ENCODE results near the gene MME. TPM values are rescaled to one million over a fixed set of nuclear protein-coding genes. Genes with fewer than 3 reads are reported as not detected.

The MME gene
- total and polyA plus RNA-seq, 2 of the 8 experiments (the other 6 are each of a cell fraction or from before 2014, with no cell fraction given) = 5.0 to 39.6 TPM

GRCh38 chr3:155078711-155079467, 1.2 kb upstream of the MME start:
- no peak overlapping the region for H4K91ac ChIP-seq (replicated peaks; ENCODE audit: insufficient read length, low read length)
- H3K4me1 ChIP-seq (replicated peaks in 1 of 4; ENCODE audit: control insufficient read depth in 3 of 4, insufficient read depth in 4 of 4, low read length in 3 of 4) = peaks cover 0 to 5% (median 1%) of the 10 kb centered on the region in 4 experiments; a peak in 3 of 7 replicates
- H3K4me3 ChIP-seq (ENCODE audit: extremely low read depth in 1 of 4, insufficient read depth in 2 of 4, low read depth in 3 of 4, low read length in 4 of 4) = peak overlapping the region; percentile 54 to 90 (median 84); a peak in 7 of 8 replicates
- H3K4me2 ChIP-seq (ENCODE audit: insufficient read depth in 1 of 2, low read depth in 2 of 2, low read length in 2 of 2) = peak overlapping the region; percentile 90 to 98
- H3K18ac ChIP-seq (ENCODE audit: extremely low read depth, low read length) = peak overlapping the region; percentile 82; the same call in 1 of the 2 replicates
- no peak overlapping the region for H2AK5ac ChIP-seq (ENCODE audit: low read depth, low read length)
- H3K9me3 ChIP-seq (ENCODE audit: insufficient read depth in 2 of 2, low read depth in 1 of 2, low read length in 1 of 2) = 0 out of 4 replicates have a peak, but pooled peaks cover 0 to 3% of the 10 kb centered on the region in 2 experiments
- DNase-seq (ENCODE audit: low read depth in 1 of 2, low spot score in 2 of 2) (peak in 1 of 2 experiments; percentile 51), FAIRE-seq (no peak)
- H2BK12ac ChIP-seq (ENCODE audit: low read depth, low read length) = peak overlapping the region; percentile 3; the same call in 1 of the 2 replicates
- no peaks in the 10 kb centered on the region for H3K36me3 ChIP-seq (ENCODE audit: control insufficient read depth in 2 of 4, insufficient read depth in 4 of 4, low read length in 3 of 4)
- TF ChIP-seq ATF2 (IDR thresholded peaks at IDR 0.05; ENCODE audit: low read length) (no peak), EZH2 (IDR thresholded peaks at IDR 0.05; ENCODE audit: low read depth, low read length, severe bottlenecking) (peak; percentile 11), KDM4A (IDR thresholded peaks at IDR 0.05; ENCODE audit: low read depth, low read length, severe bottlenecking) (no peak), ASH2L (IDR thresholded peaks at IDR 0.05; ENCODE audit: low read length) (peak; percentile 22)
- peaks cover 0 to 11% (median under 1%) of the 10 kb centered on the region in 4 experiments; a peak in 2 of 7 replicates for H3K27me3 ChIP-seq (replicated peaks in 1 of 4; ENCODE audit: control insufficient read depth in 3 of 4, extremely low read depth in 1 of 4, insufficient read depth in 3 of 4, low read length in 3 of 4)
- H3K23ac ChIP-seq (ENCODE audit: insufficient read length) = no peak overlapping the region
- no peak overlapping the region for H3K27ac ChIP-seq (ENCODE audit: low read depth, low read length)
- H2BK15ac ChIP-seq (ENCODE audit: low read length) = no peak overlapping the region
- no peak overlapping the region for H2BK20ac ChIP-seq (ENCODE audit: low read length)
- ChIA-PET POLR2A (ENCODE audit: partially characterized antibody) (interaction anchor here (1.5 kb wide), 1 partner anchor 25 kb away, joined by 4 read pairs; no protein-coding TSS in a partner anchor), CTCF (ENCODE audit: partially characterized antibody) (interaction anchor here (1.4 to 2.2 kb wide), 3 partner anchors 18 to 244 kb away, joined by 3 to 5 read pairs (median 5); no protein-coding TSS in a partner anchor)
- H3K56ac ChIP-seq (replicated peaks; ENCODE audit: insufficient read length, low read depth, low read length) = no peak overlapping the region
- 0 out of 2 replicates have a peak overlapping the region, but pooled peaks have one; percentile 2 for H2BK5ac ChIP-seq (ENCODE audit: low read depth, low read length)
- H3K23me2 ChIP-seq (ENCODE audit: low read depth, low read length) = peaks cover 10% of the 10 kb centered on the region; the same call in 1 of the 2 replicates
- H3K4ac ChIP-seq (replicated peaks; ENCODE audit: insufficient read length, low read depth, low read length) = no peak overlapping the region
- peak overlapping the region; percentile 98 for H2AFZ ChIP-seq (ENCODE audit: low read length)
- no peaks in the 10 kb centered on the region for H3K79me1 ChIP-seq (ENCODE audit: low read depth, low read length)
- H4K5ac ChIP-seq (ENCODE audit: insufficient read length, low read depth, low read length) = no peak overlapping the region
- 8% methylated on average over 18 of the region's 18 CpGs; no CpG with 5 or more reads in 1 of the 2 experiments for WGBS, 2 experiments (ENCODE audit: extremely low coverage in 1 of 2, insufficient coverage in 1 of 2, insufficient read length in 1 of 2, insufficient replicate concordance in 2 of 2, low coverage in 1 of 2, low lambda C conversion rate in 2 of 2, missing lambda C conversion rate in 1 of 2)
- no peaks in the 10 kb centered on the region for H4K20me1 ChIP-seq (replicated peaks in 1 of 2; ENCODE audit: control insufficient read depth in 1 of 2, insufficient read depth in 2 of 2, low read length in 2 of 2)
- peaks cover 0 to 6% of the 10 kb centered on the region in 2 experiments; a peak in 1 of 4 replicates for H3K79me2 ChIP-seq (ENCODE audit: control insufficient read depth in 1 of 2, insufficient read depth in 2 of 2, low read length in 2 of 2)
- H3K9ac ChIP-seq (replicated peaks in 1 of 4; ENCODE audit: extremely low read depth in 1 of 4, low read depth in 3 of 4, low read length in 3 of 4) = peak overlapping the region in 2 of 4 experiments; percentile 1 to 89; a peak in 2 of 7 replicates
- H3K14ac ChIP-seq (ENCODE audit: insufficient read length) = no peak overlapping the region
- H4K8ac ChIP-seq (ENCODE audit: extremely low read depth, insufficient read depth, low read length) = no peak overlapping the region
- H2BK120ac ChIP-seq (replicated peaks; ENCODE audit: low read depth, low read length) = no peak overlapping the region

Measured in H1 (cell line).